ENCODE results near the gene NR2F2.

- TF ChIP-seq POLR2A (IDR thresholded peaks at IDR 0.05) (peak; percentile 35), POLR2AphosphoS5 (IDR thresholded peaks at IDR 0.05) (no peak), EP300 (IDR thresholded peaks at IDR 0.05; ENCODE audit: low read depth) (no peak)
- TF ChIP-seq, protein P1, sequence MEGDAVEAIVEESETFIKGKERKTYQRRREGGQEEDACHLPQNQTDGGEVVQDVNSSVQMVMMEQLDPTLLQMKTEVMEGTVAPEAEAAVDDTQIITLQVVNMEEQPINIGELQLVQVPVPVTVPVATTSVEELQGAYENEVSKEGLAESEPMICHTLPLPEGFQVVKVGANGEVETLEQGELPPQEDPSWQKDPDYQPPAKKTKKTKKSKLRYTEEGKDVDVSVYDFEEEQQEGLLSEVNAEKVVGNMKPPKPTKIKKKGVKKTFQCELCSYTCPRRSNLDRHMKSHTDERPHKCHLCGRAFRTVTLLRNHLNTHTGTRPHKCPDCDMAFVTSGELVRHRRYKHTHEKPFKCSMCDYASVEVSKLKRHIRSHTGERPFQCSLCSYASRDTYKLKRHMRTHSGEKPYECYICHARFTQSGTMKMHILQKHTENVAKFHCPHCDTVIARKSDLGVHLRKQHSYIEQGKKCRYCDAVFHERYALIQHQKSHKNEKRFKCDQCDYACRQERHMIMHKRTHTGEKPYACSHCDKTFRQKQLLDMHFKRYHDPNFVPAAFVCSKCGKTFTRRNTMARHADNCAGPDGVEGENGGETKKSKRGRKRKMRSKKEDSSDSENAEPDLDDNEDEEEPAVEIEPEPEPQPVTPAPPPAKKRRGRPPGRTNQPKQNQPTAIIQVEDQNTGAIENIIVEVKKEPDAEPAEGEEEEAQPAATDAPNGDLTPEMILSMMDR (IDR thresholded peaks at IDR 0.05), result no peak
Observed at GRCh38 chr15:96336596-96337364, 6.3 kb downstream of the NR2F2 start.

Measured in transverse colon (tissue), 4 donors.